Activated CD4-positive, alpha-beta T cell treated with anti-CD3 and anti-CD28 coated beads, Interleukin-2, amount 50 U/mL, for 24 hours (primary cell): ENCODE data around the gene CES3.
A peak's percentile ranks its signal among the peaks of the same experiment; 100 is the strongest.

Experiments
- DNase-seq, 2 donors: peaks; one replicate each; pipeline ENCODE4 v3.0.0-alpha.2; 2020; ENCODE audit warnings: low read depth in 1 of 2, low spot score in 1 of 2

CES3 gene

DNA sequence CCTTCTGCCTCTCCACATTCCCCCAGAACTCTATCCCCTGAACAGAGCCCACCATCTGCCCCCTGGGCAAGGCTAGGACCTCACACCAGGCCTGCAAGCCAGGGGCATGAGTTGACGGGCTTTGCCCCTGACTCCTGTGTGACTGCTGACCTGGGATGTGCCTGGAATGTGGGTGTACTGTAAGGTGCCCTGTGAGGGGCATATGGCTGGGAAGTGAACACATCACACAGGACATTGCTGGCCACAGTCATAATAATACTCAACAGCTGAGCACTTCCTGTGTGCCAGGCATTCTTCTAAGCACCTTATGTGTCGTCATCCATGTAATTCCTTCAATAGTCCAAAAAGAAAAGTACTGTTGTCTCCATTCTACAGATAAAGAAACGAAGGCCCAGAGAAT lies 40.7 kb downstream of the CES3 start:
- no peak for DNase-seq

DNA sequence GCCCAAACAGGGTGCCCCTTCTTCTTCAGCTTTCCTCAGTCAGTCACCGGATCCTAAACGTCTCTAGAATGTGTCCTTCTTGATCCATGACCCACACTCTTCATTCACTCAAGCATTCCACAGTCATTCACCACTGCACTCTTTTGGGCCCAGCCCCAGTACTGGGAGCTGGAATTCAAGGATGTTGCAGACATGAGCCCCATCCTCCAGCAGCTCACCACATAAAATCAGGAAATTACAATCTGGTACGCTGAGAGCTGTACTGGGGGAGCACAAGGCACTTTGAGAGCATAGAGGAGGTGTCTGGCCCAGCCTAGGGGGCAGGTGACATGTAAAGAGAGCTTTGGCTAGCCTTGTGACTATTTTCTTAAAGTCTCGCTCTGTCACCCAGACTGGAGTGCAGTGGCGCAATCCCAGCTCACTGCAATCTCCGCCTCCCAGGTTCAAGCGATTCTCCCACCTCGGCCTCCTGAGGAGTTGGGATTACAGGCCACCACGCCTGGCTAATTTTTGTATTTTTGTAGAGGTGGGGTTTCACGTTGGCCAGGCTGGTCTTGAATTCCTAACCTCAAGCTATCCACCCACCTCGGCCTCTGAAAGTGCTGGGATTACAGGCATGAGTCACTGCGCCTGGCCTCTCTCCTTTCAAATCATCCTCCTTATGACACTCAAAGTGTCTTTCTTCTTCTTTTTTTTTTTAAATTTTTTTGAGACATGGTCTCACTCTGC lies 46.0 kb downstream of the CES3 start:
- no peak for DNase-seq

DNA sequence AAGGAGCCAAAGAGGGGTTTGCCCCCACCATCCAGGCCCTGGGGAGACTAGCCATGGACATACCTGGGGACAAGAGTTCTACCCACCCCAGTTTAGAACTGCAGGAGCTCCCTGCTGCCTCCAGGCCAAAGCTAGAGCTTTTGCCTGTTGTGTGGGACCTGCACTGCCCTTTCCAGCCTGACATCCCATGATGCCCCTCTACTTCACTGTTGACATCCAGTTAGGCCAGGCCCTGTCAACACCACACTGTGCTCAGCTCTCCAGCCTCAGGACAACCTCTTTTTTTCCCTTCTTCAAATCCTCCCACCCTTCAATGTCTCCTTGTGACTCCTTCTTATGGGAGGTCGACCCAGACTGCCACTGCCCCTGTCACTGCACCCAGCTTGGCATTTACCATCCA lies 48.1 kb downstream of the CES3 start:
- no peak for DNase-seq

DNA sequence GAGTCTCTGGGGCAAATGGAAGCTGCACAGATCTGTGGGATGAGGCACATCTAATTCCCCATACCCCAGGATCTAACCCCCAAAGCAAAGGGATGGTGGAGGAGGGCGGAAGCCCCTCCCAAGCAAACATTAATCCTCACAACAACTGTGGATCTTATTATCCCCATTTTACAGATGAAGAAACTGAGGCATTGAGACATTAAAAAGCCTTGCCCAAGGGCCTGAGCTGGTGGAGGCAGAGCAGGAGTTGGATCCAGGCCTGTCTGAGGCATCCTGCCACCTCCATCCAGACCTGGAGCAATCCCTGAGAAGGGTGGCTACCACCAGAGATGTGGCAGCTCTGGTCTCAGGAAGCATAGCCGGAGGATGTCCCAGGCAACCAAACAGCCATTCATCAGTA lies 50.2 kb downstream of the CES3 start:
- no peak for DNase-seq

DNA sequence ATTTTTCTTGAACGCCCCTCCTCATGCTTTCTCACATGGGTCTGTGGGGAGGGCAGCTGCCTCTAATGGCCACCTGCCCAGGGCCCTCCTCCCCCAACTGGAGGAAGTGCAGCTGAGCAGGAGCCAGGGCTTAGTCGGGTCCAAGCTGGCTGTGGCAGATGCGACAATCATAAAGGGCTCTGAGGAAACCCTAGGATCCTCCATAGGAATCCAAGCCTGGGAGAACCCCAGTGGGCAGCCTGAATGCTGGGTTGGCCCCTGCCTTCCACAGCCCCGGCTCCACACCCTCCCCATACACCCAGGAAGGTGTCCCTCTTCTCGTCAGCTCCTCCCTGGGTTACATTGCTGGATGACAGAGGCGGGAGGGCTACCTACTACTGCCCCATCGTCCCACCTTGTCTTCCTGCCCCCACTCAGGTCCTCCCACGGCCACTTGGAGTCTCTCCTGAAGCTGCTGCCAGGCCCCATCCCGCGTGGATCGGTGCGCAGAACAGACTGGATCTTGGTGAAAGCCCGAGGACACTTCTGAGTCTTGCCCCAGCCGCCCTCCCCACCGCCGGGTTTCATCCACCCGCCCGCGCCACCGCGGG lies 52.3 kb downstream of the CES3 start:
- DNase-seq, result no peak

DNA sequence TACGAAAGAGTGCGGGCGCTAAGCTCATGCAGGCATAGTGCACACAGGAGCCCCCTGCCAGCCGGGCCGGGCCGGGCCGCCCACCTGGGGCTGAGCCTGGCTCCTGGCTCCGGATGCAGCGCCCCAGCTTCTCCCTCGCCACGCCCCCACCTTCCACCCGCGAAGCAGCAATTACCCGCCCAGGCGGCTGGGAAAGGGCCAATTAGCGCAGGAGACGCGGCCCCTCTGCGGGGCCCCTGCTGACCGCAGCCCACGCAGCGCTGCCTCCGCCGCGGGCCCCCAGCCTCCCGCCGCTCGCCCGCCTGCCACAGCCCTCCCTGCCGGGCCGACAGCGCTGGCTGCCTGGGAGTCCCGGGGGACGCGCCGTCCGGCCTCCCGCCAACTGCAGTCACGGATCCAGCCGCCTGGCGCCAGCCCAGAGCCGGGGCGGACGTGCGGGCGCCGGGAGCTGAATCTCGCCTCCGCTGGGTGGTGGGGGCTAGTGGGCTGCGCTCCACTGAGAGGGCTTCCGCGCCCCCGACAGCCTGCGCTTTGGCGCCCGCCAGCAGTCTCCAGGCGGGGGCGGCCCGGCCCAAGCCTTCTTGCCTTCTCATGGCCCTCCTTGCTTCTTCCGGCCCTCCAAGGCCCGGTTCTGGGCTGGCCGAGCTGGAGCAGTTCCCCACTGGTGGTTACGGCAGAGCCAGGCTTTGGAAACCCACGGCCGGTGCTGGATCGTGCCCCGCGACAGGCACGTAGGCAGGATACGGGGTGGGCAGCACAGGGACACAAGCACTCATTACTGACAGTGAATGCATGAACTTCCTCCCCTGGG lies 53.0 kb downstream of the CES3 start:
- peak; percentile 39 to 46 for DNase-seq

DNA sequence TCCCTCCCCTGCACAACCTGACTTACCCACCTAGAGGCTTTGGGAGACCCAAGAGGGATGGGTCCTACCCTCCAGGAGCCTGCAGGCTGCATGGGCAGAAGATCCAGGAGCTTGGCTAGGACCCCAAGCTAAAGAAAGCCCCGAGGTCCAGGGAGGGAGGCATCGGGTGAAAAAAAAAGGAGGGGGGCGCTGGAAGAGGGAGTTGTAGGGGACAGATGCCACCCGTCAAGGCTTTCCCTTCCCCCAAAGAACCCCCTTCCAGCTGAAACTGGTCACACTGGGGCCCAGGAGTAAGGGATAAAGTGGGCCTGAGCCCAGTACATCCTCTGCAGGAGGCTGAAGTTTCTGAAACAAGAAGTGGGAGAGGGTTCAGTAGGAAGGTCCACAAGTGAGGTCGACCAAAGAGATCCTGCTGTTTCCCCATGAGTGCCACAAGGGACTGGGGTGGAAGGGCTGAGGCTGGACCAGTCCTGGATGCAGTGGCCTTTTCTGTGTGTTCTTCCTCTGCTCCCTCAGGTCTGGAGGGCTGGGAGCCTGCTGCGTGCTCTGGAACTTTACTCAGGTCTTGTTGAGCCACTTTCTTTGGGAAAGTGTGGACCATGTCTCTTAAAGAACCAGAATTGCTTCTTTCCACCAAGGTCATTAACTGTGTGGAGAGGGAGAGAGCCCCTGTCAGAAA lies 53.7 kb downstream of the CES3 start:
- no peak for DNase-seq

DNA sequence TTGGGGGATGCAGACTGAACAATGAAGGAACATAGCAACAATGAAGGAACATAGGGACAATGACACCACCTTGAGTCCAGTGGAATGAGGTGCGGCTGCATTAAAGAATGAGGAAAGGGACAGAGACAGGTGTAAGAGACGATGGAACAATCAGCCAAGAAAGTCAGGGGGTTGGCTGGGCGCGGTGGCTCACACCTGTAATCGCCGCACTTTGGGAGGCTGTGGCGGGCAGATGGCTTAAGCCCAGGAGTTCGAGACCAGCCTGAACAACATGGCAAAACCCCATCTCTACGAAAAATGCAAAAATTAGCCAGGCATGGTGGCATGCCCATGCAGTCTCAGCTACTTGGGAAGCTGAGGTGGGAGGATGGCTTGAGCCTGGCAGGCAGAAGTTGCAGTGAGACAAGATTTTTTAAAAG lies 54.3 kb downstream of the CES3 start:
- no peak for DNase-seq

DNA sequence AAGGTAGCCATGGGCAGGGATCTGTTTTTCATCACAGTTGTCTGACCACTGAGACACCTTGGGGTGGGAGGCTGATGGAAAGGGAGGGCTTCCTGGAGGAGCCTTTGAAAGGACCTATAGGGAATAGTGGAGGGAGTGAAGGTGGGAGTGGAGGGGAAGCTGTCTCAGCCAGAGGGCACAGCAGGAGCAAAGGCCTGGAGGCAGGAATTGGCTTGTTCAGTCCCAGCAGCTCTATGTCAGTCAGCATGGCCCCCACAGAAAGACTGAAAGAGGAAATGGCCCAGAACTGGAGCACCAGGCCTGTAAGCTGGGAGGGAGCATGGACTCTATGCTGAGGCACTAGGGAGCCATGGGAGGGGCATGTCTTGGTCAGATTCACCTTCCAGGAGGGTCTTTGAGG lies 55.1 kb downstream of the CES3 start:
- no peak for DNase-seq

DNA sequence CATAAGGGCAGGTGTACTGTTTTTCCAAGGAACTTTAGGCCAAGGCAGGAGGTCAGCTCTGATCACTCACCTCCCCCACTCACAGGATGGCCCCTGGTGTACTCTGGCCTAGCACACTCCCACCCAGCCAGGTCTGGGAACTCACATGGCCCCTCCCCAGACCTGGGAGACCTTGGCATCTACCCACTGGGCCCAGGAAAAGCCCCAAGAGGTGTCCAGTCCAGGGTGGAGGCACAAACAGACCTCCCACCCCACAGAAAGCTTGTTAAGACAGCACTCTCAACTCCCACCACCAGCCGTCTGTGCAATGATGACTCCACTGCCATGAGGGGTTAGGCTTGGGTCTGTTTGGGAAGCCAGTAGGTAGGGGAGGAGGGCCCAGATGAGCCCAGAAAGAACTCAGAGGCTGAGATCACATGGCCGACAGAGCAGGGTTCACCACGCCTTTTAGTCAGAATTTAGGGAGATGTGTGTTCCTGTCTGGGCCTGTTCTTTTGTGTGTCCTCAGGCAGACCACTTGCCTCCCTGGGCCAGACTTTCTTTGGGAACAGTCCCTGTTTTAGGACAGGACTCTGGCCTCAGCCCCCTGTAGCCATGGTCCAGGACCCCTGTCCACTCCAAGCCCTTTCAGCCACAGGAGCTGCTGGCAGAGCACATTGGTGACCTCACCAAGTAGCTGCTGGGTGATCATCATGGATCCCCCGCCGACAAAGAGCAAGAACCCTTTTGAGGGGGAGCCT lies 55.8 kb downstream of the CES3 start:
- no peak for DNase-seq

DNA sequence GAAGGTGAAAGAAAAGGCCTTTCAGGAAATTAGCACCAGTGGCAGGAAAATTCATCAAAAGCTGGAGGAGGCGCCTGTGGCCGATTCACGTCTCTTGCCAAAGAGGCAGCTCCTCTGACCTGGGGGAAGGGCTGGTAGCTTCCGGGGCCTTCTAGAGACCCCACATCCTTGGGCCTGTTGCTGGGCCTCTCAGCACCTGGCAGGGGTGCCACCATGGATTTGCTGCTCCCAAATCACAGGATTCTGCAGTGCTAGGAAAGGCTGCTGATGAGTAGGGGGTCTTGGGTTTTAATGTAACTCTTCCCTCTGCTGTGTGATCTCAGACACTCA lies 56.3 kb downstream of the CES3 start:
- DNase-seq, result no peak

DNA sequence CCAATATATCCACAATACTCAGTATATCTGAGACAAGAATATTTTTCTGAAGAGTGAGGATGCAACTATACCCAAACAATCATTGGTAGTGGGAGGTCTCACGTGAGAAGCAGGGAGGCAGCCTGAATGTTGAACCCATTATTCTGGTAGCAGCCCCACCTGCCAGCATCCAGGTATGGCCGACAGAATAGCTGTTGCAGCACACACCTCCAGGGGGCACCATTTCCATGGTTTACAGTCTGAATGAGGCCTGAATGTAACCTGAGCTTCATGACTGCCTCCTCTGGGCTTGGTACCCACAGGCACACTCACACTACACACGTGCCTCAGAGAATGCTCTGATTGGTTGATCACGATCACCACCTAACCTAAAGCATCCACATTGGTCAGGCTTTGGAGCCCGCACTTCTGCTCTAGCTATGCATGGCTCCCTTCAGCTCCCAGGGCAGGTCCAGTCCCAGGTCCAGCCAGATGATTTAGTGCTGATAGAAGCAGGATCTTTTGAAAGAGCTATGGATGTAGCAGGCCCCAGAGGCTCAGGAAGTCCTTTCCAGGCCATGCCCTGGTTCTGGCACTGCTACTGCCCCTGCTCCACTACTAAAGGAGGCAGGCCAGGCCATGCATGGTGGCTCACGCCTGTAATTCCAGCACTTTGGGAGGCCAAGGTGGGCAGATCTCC lies 56.9 kb downstream of the CES3 start:
- DNase-seq, result peak; percentile 76 to 87

DNA sequence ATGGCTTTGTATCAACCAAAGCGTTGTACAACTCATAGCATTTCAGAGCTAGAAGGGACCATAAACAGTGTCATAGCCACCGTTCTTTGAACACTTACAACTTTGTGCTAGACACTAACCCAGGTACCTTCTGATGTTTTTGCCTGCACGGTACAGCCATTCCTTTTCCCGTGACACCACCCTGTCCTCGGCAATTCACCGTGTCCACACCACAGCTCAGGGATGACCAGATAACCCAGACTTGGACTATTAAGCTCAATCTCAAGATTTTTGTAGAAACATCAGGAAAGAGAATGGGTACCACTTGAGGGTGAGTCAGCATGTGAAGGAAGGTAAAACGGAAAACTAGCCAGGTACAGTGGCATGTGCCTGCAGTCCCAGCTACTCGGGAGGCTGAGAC lies 58.1 kb downstream of the CES3 start:
- no peak for DNase-seq

DNA sequence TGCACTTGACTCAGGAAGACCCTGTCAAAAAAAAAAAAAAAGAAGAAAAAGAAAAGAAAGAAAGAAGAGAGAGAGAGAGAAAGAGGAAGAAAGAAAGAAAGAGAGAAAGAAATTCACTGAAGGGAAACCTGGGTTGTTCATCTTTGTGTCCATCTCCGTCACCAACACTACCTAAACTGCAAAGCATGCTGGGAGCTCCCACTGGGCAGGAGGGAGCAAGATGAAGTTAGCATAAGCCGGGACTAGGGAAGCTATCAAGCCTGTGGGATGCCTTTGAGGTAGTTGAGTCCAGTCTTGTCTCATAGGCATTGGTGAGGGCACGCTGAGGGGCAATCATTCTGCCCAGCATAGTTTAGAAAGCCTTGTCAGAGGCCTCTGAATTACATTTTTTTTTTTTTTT lies 60.3 kb downstream of the CES3 start:
- DNase-seq, result no peak

DNA sequence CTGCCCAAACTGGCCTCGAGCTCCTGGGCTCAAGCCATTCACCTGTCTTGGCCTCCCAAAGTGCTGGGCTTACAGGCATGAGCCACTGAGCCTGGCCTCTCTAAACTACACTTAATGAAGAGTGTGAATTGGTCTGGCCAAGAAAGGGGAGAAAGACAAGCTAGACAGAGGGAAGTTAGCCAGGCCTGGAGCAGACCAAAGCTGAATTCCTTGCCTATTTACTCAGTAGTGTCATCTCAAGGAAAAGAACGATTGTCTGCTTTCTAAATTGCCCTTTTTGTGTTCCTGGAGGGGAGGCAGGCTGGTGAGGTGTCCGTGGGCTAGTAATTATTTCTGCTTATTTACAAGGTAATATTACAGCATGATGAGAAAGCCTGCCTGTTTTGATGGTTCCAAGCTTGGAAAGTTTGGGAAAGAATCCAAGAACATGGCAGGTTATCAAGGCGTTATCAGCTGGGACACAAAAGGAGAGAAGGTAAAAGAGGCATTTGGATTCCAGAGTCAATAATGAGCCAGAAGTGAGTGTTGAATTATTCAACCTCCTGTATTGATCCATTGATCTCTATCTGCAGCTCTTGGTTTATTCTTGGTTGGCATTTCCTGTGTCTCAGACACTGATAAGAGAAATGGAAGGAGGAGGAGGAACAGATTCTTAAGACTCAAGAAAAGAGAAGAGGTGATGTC lies 61.6 kb downstream of the CES3 start:
- no peak for DNase-seq

DNA sequence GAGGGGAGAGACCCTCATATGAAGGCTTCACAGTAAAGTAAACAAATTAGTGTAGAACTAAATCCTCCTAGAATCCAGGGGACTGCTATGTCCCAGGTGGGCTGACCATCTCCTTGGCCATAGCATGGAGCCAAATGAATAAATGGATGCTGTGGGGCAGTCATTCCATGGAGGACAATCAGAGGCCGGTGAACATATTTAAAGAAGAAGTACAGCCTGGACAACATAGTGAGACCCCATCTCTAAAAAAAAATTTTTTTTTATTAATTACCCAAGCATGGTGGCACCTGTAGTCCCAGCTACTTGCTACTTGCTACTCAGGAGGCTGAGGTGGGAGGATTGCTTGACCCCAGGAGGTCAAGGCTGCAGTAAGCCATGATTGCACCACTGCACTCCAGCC lies 62.6 kb downstream of the CES3 start:
- DNase-seq, result no peak
